HepG2 (cell line): ENCODE data around the gene PGPEP1. TPM values are rescaled to one million over a fixed set of nuclear protein-coding genes. Genes with fewer than 3 reads are reported as not detected.
A peak's percentile ranks its signal among the peaks of the same experiment; 100 is the strongest.

Experiments used
- AGO2 ChIP-seq: fragments of 200-400 bp; formaldehyde crosslinking; optimal IDR thresholded peaks from 2 replicates; pipeline ENCODE3; 2017; ENCODE audit warnings: mild to moderate bottlenecking, low read depth, low read length, moderate library complexity
- BRD4 ChIP-seq: sonication (generic); formaldehyde crosslinking; IDR thresholded peaks from 2 replicates; pipeline ENCODE4 v1.4.0; 2020; ENCODE audit warnings: missing genetic modification reagents
- CAMTA2 ChIP-seq: sonication (generic); formaldehyde crosslinking; IDR thresholded peaks from 2 replicates; pipeline ENCODE4 v1.4.0; 2020; ENCODE audit warnings: mild to moderate bottlenecking, missing genetic modification reagents, borderline replicate concordance
- FUBP1 ChIP-seq: sonication (generic); formaldehyde crosslinking; IDR thresholded peaks from 2 replicates; pipeline ENCODE4 v1.5.1; 2020; ENCODE audit warnings: missing genetic modification reagents, mild to moderate bottlenecking, borderline replicate concordance
- HDAC1 ChIP-seq: sonication (generic); formaldehyde crosslinking; IDR thresholded peaks from 2 replicates; pipeline ENCODE4 v1.5.1; 2020; ENCODE audit warnings: mild to moderate bottlenecking, missing genetic modification reagents
- HDAC2 ChIP-seq: sonication (generic); formaldehyde crosslinking; IDR thresholded peaks from 2 replicates; pipeline ENCODE4 v1.4.0; 2020; ENCODE audit warnings: missing genetic modification reagents
- HMG20A ChIP-seq: IDR thresholded peaks from 2 replicates; pipeline ENCODE4 v1.6.1; 2016; ENCODE audit warnings: borderline replicate concordance
- HOXA3 ChIP-seq: sonication (generic); formaldehyde crosslinking; IDR thresholded peaks from 2 replicates; pipeline ENCODE4 v1.5.0; 2020; ENCODE audit warnings: missing genetic modification reagents
- JDP2 ChIP-seq: sonication (generic); formaldehyde crosslinking; IDR thresholded peaks from 2 replicates; pipeline ENCODE4 v1.8.1; 2022; ENCODE audit warnings: missing genetic modification reagents, borderline replicate concordance
- MED1 ChIP-seq: sonication (generic); formaldehyde crosslinking; IDR thresholded peaks from 2 replicates; pipeline ENCODE4 v1.4.0; 2020; ENCODE audit warnings: missing genetic modification reagents
- NFKB2 ChIP-seq: sonication (generic); formaldehyde crosslinking; IDR thresholded peaks from 2 replicates; pipeline ENCODE4 v1.4.0; 2020; ENCODE audit warnings: missing genetic modification reagents, borderline replicate concordance
- TARDBP ChIP-seq: sonication (generic); formaldehyde crosslinking; IDR thresholded peaks from 2 replicates; pipeline ENCODE4 v1.8.0; 2022; ENCODE audit warnings: mild to moderate bottlenecking, missing genetic modification reagents
- TFDP2 ChIP-seq: sonication (generic); formaldehyde crosslinking; IDR thresholded peaks from 2 replicates; pipeline ENCODE4 v1.4.0; 2020; ENCODE audit warnings: missing genetic modification reagents
- THAP11 ChIP-seq: IDR thresholded peaks from 2 replicates; pipeline ENCODE4 v1.6.1; 2016; ENCODE audit warnings: missing biosample characterization, missing genetic modification reagents
- USF2 ChIP-seq, 2 experiments: sonication (generic) in 1 of 2; formaldehyde crosslinking in 1 of 2; IDR thresholded peaks; 2 replicates each; pipeline versions ENCODE4 v1.5.1 to v1.6.1; 2011 to 2020; ENCODE audit warnings: borderline replicate concordance in 1 of 2, low read depth in 1 of 2, low read length in 1 of 2, mild to moderate bottlenecking in 1 of 2, missing genetic modification reagents in 1 of 2, moderate library complexity in 1 of 2
- ZBTB39 ChIP-seq: sonication (generic); formaldehyde crosslinking; IDR thresholded peaks from 2 replicates; pipeline ENCODE4 v1.5.0; 2020; ENCODE audit warnings: missing genetic modification reagents
- ZNF317 ChIP-seq: sonication (generic); formaldehyde crosslinking; IDR thresholded peaks from 2 replicates; pipeline ENCODE4 v1.5.0; 2020; ENCODE audit warnings: mild to moderate bottlenecking, missing genetic modification reagents
- ZNF383 ChIP-seq: sonication (generic); formaldehyde crosslinking; IDR thresholded peaks from 2 replicates; pipeline ENCODE4 v1.4.0; 2020; ENCODE audit warnings: missing genetic modification reagents, mild to moderate bottlenecking, borderline replicate concordance
- ZNF430 ChIP-seq: sonication (generic); formaldehyde crosslinking; IDR thresholded peaks from 2 replicates; pipeline ENCODE4 v1.9.0; 2021; ENCODE audit warnings: mild to moderate bottlenecking, missing genetic modification reagents
- ZNF605 ChIP-seq: sonication (generic); formaldehyde crosslinking; IDR thresholded peaks from 2 replicates; pipeline ENCODE4 v1.8.0; 2022; ENCODE audit warnings: mild to moderate bottlenecking, missing genetic modification reagents
- ZNF724P ChIP-seq: sonication (generic); formaldehyde crosslinking; IDR thresholded peaks from 2 replicates; pipeline ENCODE4 v1.8.0; 2022; ENCODE audit warnings: missing genetic modification reagents, borderline replicate concordance
- ZSCAN20 ChIP-seq: sonication (generic); formaldehyde crosslinking; IDR thresholded peaks from 2 replicates; pipeline ENCODE4 v1.4.0; 2020; ENCODE audit warnings: missing genetic modification reagents, mild to moderate bottlenecking, borderline replicate concordance
- polyA plus RNA-seq, 8 experiments: library from polyadenylated mRNA; depleted of rRNA in 3 of 8; stranded (reverse) in 7 of 8; unstranded in 1 of 8; fragments of >200 nt; fragmentation: Illumina TruSeq in 4 of 8; extraction: Trizol in 4 of 8; gene quantifications; 2 replicates each; pipeline versions ENCODE4 v1.2.1 to v1.2.3, GENCODE V29; 2011 to 2016; ENCODE audit warnings: low read depth in 4 of 8, missing spikeins in 1 of 8, mixed read lengths in 1 of 8; ENCODE audit not compliant: insufficient read depth in 1 of 8
- total RNA-seq, 5 experiments: library from RNA; depleted of rRNA; stranded (reverse); fragments of >200 nt; fragmentation: Illumina TruSeq; extraction: Trizol; gene quantifications; 2 replicates each; pipeline ENCODE4 v1.2.3, GENCODE V29; 2016; ENCODE audit warnings: low read depth in 1 of 5

PGPEP1 gene
- total and polyA plus RNA-seq, 2 of the 13 experiments (the other 11 are each of a cell fraction or from before 2014, with no cell fraction given) = 53.1 to 56.6 TPM

- no peak for TF ChIP-seq FUBP1 (CRISPR knock-in tag)
- TF ChIP-seq JDP2 (CRISPR knock-in tag) = peak; percentile 57; the same call in 1 of the 2 replicates
- peak; percentile 94 for TF ChIP-seq ZSCAN20 (CRISPR knock-in tag)
- peak; percentile 68 for TF ChIP-seq TFDP2
- TF ChIP-seq USF2 (IDR thresholded peaks at IDR 0.05; ENCODE audit: low read depth, low read length) = no peak
- no peak; the same call in 1 of the 2 replicates for TF ChIP-seq USF2 (CRISPR knock-in tag; IDR thresholded peaks at IDR 0.05; ENCODE audit: borderline replicate concordance)
- TF ChIP-seq CAMTA2 (CRISPR knock-in tag) = no peak
- peak; percentile 84 for TF ChIP-seq HDAC1
- TF ChIP-seq THAP11 (CRISPR knock-in tag) = peak; percentile 72
- peak; percentile 87 for TF ChIP-seq BRD4 (CRISPR knock-in tag)
- TF ChIP-seq MED1 (CRISPR knock-in tag) = peak; percentile 97
- TF ChIP-seq ZNF605 = peak; percentile 74
- no peak; the same call in 1 of the 2 replicates for TF ChIP-seq ZNF724P (CRISPR knock-in tag)
- peak; percentile 97 for TF ChIP-seq NFKB2 (CRISPR knock-in tag)
- 0 out of 2 replicates have a peak, but pooled peaks have one; percentile 55 for TF ChIP-seq ZNF317
- TF ChIP-seq TARDBP (CRISPR knock-in tag) = peak; percentile 88
- TF ChIP-seq HDAC2 (CRISPR knock-in tag) = peak; percentile 81
- peak; percentile 89 for TF ChIP-seq HOXA3 (CRISPR knock-in tag)
- TF ChIP-seq ZNF383 (CRISPR knock-in tag) = peak; percentile 91; the same call in 1 of the 2 replicates
- no peak; the same call in none of the 2 replicates for TF ChIP-seq HMG20A (CRISPR knock-in tag)
- TF ChIP-seq ZBTB39 (CRISPR knock-in tag) = no peak
- peak; percentile 96 for TF ChIP-seq AGO2
- TF ChIP-seq ZNF430 (CRISPR knock-in tag) = peak; percentile 67; the same call in 1 of the 2 replicates
Measured at GRCh38 chr19:18385675-18386542, 45.5 kb downstream of the PGPEP1 start, which contains the start of gene GDF15 (continued).
